Omental fat pad (tissue), 4 donors: Measurements from ENCODE around the gene ADAM12. TPM values are rescaled to one million over a fixed set of nuclear protein-coding genes. Genes with fewer than 3 reads are reported as not detected.

Experiments used
- ATAC-seq: fragments of 150-250 bp; one replicate; pipeline ENCODE4 v1.9.1; 2016; ENCODE audit warnings: mild to moderate bottlenecking, moderate library complexity; ENCODE audit not compliant: low FRiP score
- DNase-seq: peaks from one replicate; pipeline ENCODE4 v3.0.0-alpha.2; 2019; ENCODE audit warnings: low spot score
- CTCF ChIP-seq, 3 donors: fragments of 450-650 bp; IDR thresholded peaks; one replicate each; pipeline ENCODE4 v1.5.1; 2016 to 2017; ENCODE audit warnings: antibody characterized with exemption in 3 of 3, mild to moderate bottlenecking in 3 of 3, moderate library complexity in 2 of 3
- total RNA-seq, 4 donors: library from RNA; depleted of rRNA; stranded (reverse); fragments of >200 nt; gene quantifications; one replicate each; pipeline ENCODE4 v1.1.0, GENCODE V29; 2016

ADAM12 gene
- total RNA-seq, 4 donors from 2014 or later: 4.9 to 24.4 (median 10.9) TPM

- TF ChIP-seq CTCF (IDR thresholded peaks at IDR 0.05): no peak
Observed at GRCh38 chr10:126288547-126289493, 99.5 kb downstream of the ADAM12 start.

GRCh38 chr10:126286256-126286780 lies 102.0 kb downstream of the ADAM12 start:
- DNase-seq (no peak), ATAC-seq (no peak)
- TF ChIP-seq CTCF (IDR thresholded peaks at IDR 0.05): no peak

More at GRCh38 chr10:126288547-126289493, 99.5 kb downstream of the ADAM12 start:
- no peak for ATAC-seq
- DNase-seq: no peak

DNA sequence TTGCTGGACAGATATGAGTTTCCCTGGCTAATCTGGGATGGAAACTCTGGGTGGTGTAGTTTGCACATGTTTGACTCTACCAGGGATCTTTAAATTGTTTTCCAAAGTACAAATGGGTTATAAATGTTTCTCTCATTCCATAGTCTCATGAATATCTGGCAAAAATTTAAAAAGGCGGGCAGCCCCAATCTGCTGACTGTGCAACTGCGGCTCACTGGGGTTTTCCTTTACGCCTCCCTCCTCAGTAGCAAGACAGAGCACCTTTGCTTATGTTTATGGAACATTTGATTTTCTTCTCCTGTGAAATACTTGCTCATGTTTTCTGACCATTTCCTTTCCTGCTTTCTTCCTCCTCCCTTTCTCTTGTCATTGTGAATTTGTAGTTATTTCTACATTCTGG lies 105.0 kb downstream of the ADAM12 start:
- DNase-seq (no peak), ATAC-seq (no peak)
- no peak for TF ChIP-seq CTCF (IDR thresholded peaks at IDR 0.05)

DNA sequence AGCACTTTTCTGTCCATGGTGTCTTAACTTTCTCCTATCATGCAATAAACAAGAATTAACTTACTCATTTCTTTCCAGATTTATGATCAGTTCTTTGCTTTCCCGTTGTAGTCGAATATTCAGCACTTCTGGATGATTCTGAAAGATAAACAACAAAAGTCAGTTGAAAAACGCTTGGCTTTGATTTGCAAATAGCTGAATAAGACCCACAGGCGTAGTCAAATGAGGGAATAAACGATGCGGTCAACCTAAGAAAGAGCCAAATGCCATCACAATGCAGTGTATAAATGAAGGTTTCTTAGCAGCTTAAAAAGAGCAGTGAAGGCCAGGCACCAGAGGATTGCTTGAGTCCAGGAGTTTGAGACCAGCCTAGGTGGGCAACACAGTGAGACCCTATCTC lies 109.4 kb downstream of the ADAM12 start:
- TF ChIP-seq CTCF (IDR thresholded peaks at IDR 0.05): no peak
- no peak for DNase-seq
- no peak for ATAC-seq

GRCh38 chr10:126277181-126277580 lies 111.1 kb downstream of the ADAM12 start:
- ATAC-seq (no peak), DNase-seq (no peak)
- TF ChIP-seq CTCF (IDR thresholded peaks at IDR 0.05): no peak

- DNase-seq (no peak), ATAC-seq (no peak)
- TF ChIP-seq CTCF (IDR thresholded peaks at IDR 0.05): no peak
Observed at GRCh38 chr10:126272526-126272925, 115.8 kb downstream of the ADAM12 start.

GRCh38 chr10:126270111-126270510 lies 118.2 kb downstream of the ADAM12 start:
- ATAC-seq: no peak
- TF ChIP-seq CTCF (IDR thresholded peaks at IDR 0.05): no peak

More at GRCh38 chr10:126270111-126270510, 118.2 kb downstream of the ADAM12 start:
- no peak for DNase-seq
